RWPE2 (cell line): Measurements from ENCODE around the gene KLK10.
"Not testable (repeated sequence)": the region's sequence is repeated elsewhere in the genome, so short reads cannot be mapped to it uniquely, and the experiment has no call there.

Experiments used
- ATAC-seq: fragments of 200-7000 bp; cut with Tn5 transposase; 3 replicates; pipeline ENCODE4 v1.9.1; 2021; ENCODE audit warnings: low read depth
- DNase-seq: peaks from one replicate; pipeline ENCODE4 v3.0.0-alpha.2; 2020; ENCODE audit warnings: low spot score
- H3K27ac ChIP-seq: fragments of 450-650 bp; 2 replicates; pipeline ENCODE4 v1.5.1; 2017; ENCODE audit warnings: mild to moderate bottlenecking; ENCODE audit not compliant: poor library complexity, severe bottlenecking
- H3K27me3 ChIP-seq: fragments of 250-450 bp; sonication (Bioruptor Pico); 2 replicates; pipeline ENCODE4 v1.5.1; 2021; ENCODE audit warnings: mild to moderate bottlenecking, moderate library complexity; ENCODE audit not compliant: insufficient read depth, poor library complexity, severe bottlenecking
- H3K36me3 ChIP-seq: fragments of 250-450 bp; sonication (Bioruptor Pico); 2 replicates; pipeline ENCODE4 v1.5.1; 2020; ENCODE audit warnings: low read depth, mild to moderate bottlenecking, moderate library complexity
- H3K4me1 ChIP-seq: fragments of 250-450 bp; sonication (Bioruptor Pico); 2 replicates; pipeline ENCODE4 v1.5.1; 2021; ENCODE audit warnings: mild to moderate bottlenecking, moderate library complexity; ENCODE audit not compliant: insufficient read depth, poor library complexity, severe bottlenecking
- H3K4me3 ChIP-seq: fragments of 250-450 bp; sonication (Bioruptor Pico); 2 replicates; pipeline ENCODE4 v1.5.1; 2021; ENCODE audit warnings: mild to moderate bottlenecking, moderate library complexity; ENCODE audit not compliant: severe bottlenecking
- H3K9me3 ChIP-seq: fragments of 250-450 bp; sonication (Bioruptor Pico); 2 replicates; pipeline ENCODE4 v1.5.1; 2021; ENCODE audit warnings: mild to moderate bottlenecking, moderate library complexity; ENCODE audit not compliant: severe bottlenecking
- TF ChIP-seq, protein P1 (sequence below): fragments of 450-650 bp; IDR thresholded peaks from one replicate; pipeline ENCODE4 v1.5.1; 2017; ENCODE audit warnings: mild to moderate bottlenecking, moderate library complexity; ENCODE audit not compliant: poor library complexity, severe bottlenecking

KLK10 gene

DNA sequence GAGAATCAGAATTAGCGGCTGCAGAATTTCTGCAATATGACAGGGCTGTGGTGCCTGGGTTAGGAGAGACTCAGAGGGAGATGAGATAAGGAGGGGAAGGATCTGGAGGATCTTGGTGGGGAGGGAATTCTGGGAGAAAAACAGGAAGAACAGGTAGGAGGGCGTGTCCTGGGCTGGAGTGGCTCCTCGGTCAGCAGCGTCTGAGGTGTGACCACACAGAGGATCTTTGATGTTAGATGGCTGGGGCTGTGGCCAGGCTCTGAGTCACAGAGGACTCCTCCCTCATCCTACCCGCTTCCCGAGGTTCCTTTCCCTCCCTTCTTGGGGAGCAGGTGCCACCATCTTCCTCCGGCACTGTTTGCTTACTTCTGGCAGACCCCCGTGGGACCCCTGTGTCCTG is 43.7 kb downstream of the KLK10 start:
- no peak overlapping the region for H3K27ac ChIP-seq
- DNase-seq: peak; percentile 84
- TF ChIP-seq, protein P1, sequence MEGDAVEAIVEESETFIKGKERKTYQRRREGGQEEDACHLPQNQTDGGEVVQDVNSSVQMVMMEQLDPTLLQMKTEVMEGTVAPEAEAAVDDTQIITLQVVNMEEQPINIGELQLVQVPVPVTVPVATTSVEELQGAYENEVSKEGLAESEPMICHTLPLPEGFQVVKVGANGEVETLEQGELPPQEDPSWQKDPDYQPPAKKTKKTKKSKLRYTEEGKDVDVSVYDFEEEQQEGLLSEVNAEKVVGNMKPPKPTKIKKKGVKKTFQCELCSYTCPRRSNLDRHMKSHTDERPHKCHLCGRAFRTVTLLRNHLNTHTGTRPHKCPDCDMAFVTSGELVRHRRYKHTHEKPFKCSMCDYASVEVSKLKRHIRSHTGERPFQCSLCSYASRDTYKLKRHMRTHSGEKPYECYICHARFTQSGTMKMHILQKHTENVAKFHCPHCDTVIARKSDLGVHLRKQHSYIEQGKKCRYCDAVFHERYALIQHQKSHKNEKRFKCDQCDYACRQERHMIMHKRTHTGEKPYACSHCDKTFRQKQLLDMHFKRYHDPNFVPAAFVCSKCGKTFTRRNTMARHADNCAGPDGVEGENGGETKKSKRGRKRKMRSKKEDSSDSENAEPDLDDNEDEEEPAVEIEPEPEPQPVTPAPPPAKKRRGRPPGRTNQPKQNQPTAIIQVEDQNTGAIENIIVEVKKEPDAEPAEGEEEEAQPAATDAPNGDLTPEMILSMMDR: no peak
- peak; percentile 94 for ATAC-seq
- H3K4me3 ChIP-seq: no peak overlapping the region
- H3K9me3 ChIP-seq: no peaks in the 10 kb centered on the region
- no peaks in the 10 kb centered on the region for H3K36me3 ChIP-seq
- H3K27me3 ChIP-seq: no peaks in the 10 kb centered on the region
- H3K4me1 ChIP-seq: peaks cover 11% of the 10 kb centered on the region

DNA sequence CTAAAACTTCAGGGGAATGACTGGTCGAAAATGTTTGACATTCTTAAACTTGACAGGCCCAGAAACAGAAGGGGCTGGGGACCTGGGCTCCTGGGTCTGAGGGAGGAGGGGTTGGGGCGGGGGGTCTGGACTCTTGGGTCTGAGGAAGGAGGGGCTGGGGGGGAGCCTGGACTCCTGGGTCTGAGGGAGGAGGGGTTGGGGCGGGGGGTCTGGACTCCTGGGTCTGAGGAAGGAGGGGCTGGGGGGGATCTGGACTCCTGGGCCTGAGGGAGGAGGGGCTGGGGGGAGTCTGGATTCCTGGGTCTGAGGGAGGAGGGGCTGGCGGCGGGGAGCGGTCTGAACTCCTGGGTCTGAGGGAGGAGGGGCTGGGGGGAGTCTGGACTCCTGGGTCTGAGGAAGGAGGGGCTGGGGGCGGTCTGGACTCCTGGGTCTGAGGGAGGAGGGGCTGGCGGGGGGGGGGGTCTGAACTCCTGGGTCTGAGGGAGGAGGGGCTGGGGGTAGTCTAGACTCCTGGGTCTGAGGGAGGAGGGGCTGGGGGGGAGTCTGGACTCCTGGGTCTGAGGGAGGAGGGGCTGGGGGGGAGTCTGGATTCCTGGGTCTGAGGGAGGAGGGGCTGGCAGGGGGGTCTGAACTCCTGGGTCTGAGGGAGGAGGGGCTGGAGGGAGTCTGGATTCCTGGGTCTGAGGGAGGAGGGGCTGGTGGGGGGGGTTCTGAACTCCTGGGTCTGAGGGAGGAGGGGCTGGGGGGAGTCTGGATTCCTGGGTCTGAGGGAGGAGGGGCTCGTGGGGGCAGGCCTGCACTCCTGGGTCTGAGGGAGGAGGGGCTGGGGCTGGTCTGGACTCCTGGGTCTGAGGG is 44.6 kb downstream of the KLK10 start:
- Histone ChIP-seq H3K9me3 (no peaks in the 10 kb centered on the region), H3K27me3 (no peaks in the 10 kb centered on the region), H3K36me3 (no peaks in the 10 kb centered on the region), H3K27ac (no peak overlapping the region), H3K4me3 (no peak overlapping the region), H3K4me1 (peaks cover 11% of the 10 kb centered on the region)
- DNase-seq: no peak
- TF ChIP-seq, protein P1: no peak
- ATAC-seq: no peak

DNA sequence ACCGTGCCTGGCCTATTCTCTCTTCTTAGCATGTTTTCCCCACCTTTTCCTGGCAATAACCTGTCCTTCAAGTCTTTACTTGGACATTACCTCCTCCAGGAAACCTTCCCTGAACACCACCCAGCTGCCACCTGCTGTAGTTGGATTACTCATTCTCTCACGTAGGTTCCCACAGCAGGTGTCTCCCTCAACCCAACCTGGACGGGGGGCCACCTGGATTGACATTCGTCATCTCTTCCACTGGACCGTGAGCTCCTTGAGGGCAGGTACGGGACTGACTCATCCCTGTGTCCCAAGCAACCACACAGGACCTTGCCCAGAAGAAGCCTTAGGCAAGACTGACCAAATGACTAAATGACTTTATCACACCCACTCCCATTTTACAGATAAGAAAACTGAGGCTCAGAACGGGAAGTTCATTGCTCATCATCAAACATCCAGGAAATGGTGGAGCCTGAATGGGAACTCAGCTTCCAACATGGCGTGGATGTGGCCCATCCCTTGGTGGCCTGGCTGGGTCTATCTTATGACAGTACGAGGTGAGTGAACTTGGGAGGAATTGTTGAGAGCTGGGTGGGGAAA is 46.6 kb downstream of the KLK10 start:
- TF ChIP-seq, protein P1: no peak
- H3K9me3 ChIP-seq: no peaks in the 10 kb centered on the region
- no peak overlapping the region for H3K27ac ChIP-seq
- H3K27me3 ChIP-seq: no peaks in the 10 kb centered on the region
- ATAC-seq: no peak
- peaks cover 11% of the 10 kb centered on the region for H3K4me1 ChIP-seq
- H3K4me3 ChIP-seq: no peak overlapping the region
- H3K36me3 ChIP-seq: no peaks in the 10 kb centered on the region
- no peak for DNase-seq

DNA sequence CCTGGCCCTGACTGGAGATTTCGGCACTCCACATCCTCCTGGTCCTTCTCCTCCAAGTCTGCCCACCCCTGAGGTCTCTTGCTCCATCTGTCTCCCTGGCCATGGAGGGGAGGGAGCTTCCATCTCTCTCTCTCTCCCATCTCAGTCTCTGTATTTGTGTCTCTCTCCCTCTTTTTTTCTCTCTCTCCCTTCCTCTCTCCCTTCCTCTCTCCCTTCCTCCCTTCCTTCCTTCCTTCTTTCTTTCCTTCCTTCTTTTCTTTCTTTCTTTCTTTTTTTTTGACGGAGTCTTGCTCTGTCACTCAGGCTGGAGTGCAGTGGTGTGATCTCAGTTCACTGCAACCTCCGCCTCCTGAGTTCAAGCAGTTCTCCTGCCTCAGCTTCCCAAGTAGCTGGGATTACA is 49.7 kb downstream of the KLK10 start:
- not testable (repeated sequence) for H3K4me1 ChIP-seq, H3K9me3 ChIP-seq, H3K4me3 ChIP-seq, H3K36me3 ChIP-seq, ATAC-seq, H3K27ac ChIP-seq, H3K27me3 ChIP-seq, DNase-seq

DNA sequence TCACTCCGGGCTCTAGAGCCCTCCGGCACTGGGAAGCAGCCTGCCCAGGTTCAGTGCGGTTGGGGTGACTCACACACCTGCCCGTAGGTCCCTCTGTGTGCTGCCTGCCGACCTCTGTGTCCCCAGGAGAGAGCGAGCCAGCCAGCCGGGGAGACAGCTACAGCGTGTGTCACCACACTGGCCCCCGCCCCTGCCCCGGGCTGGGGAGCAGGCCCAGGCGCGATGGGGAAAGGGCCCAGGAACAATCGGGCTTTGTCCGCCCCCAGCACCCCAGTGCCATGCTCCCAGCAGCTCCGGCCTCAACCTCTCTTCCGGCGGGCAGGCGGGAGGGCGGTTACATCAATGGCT is 50.1 kb downstream of the KLK10 start, which contains the start of gene KLK6:
KLK6 (minus strand) TSS at position 179 of the 348 bp plus-strand sequence. CDS start 1,487 bp downstream, outside the sequence.
- no peaks in the 10 kb centered on the region for H3K27me3 ChIP-seq
- peak; percentile 90 for ATAC-seq
- H3K36me3 ChIP-seq: no peaks in the 10 kb centered on the region
- TF ChIP-seq, protein P1: no peak
- H3K4me3 ChIP-seq: no peak within 1 kb of the TSS
- DNase-seq: no peak
- peaks cover 7% of the 10 kb centered on the region for H3K4me1 ChIP-seq
- no peak within 1 kb of the TSS for H3K27ac ChIP-seq
- no peaks in the 10 kb centered on the region for H3K9me3 ChIP-seq
